Lung (tissue), 12 donors: ENCODE data around the gene AASDH. TPM values are rescaled to one million over a fixed set of nuclear protein-coding genes. Genes with fewer than 3 reads are reported as not detected.

Source experiments
- ATAC-seq: fragments of 200-7000 bp; cut with Tn5 transposase; one replicate; pipeline ENCODE4 v1.9.1; 2020; ENCODE audit warnings: moderate number of reproducible peaks; ENCODE audit not compliant: insufficient read depth, low FRiP score
- DNase-seq, 3 donors: peaks; one replicate each; pipeline ENCODE4 v3.0.0-alpha.2; 2013 to 2017
- H3K27ac ChIP-seq, 2 donors: one replicate each; pipeline ENCODE4 v1.5.1; 2013; ENCODE audit warnings: mild to moderate bottlenecking in 2 of 2, moderate library complexity in 2 of 2, control low read depth in 1 of 2, inconsistent platforms in 1 of 2, low read depth in 1 of 2, low read length in 1 of 2
- H3K27me3 ChIP-seq, 3 donors: one replicate each; pipeline ENCODE4 v1.5.1; 2013; ENCODE audit warnings: low read length in 2 of 3; ENCODE audit not compliant: control insufficient read depth in 3 of 3, insufficient read depth in 3 of 3
- H3K36me3 ChIP-seq, 4 donors: one replicate each; pipeline ENCODE4 v1.5.1; 2013; ENCODE audit warnings: low read length in 4 of 4, mild to moderate bottlenecking in 1 of 4, moderate library complexity in 1 of 4; ENCODE audit not compliant: control insufficient read depth in 4 of 4, insufficient read depth in 4 of 4
- H3K4me1 ChIP-seq, 5 donors: one replicate each; pipeline ENCODE4 v1.5.1; 2013; ENCODE audit warnings: low read length in 5 of 5, mild to moderate bottlenecking in 2 of 5, moderate library complexity in 1 of 5; ENCODE audit not compliant: control insufficient read depth in 5 of 5, insufficient read depth in 5 of 5
- H3K4me3 ChIP-seq: one replicate; pipeline ENCODE4 v1.5.1; 2013; ENCODE audit warnings: mild to moderate bottlenecking, control low read depth, moderate library complexity
- H3K9ac ChIP-seq, 2 donors: one replicate each; pipeline ENCODE4 v1.5.1; 2013; ENCODE audit warnings: low read length in 2 of 2, control low read depth in 1 of 2; ENCODE audit not compliant: insufficient read depth in 1 of 2
- H3K9me3 ChIP-seq, 4 donors: one replicate each; pipeline ENCODE4 v1.5.1; 2013; ENCODE audit warnings: low read length in 3 of 4, mild to moderate bottlenecking in 1 of 4, moderate library complexity in 1 of 4; ENCODE audit not compliant: control insufficient read depth in 4 of 4, insufficient read depth in 3 of 4
- CTCF ChIP-seq: IDR thresholded peaks from 2 replicates; pipeline ENCODE4 v1.5.1; 2012; ENCODE audit warnings: mild to moderate bottlenecking; ENCODE audit errors: control extremely low read depth, extremely low read depth
- WGBS, 2 donors: extraction: QIAGEN DNeasy Blood & Tissue Kit; methylation state at CpG; one replicate each; pipeline ENCODE4 v1.1.7; 2013; 5-methylcytosine and 5-hydroxymethylcytosine counted together
- polyA plus RNA-seq, 2 donors: library from polyadenylated mRNA; stranded (reverse); fragments of 200-250 nt; gene quantifications; one replicate each; pipeline ENCODE4 v1.2.1, GENCODE V29; 2013
- total RNA-seq, 2 donors: library from RNA; depleted of rRNA in 1 of 2; stranded (reverse); fragments of >200 nt in 1 of 2; gene quantifications; one replicate each; pipeline ENCODE4 v1.2.1, GENCODE V29; 2014 to 2021
- donor health status: control.
- donor health status: control.
- donor health status: Bipolar disorder and iron deficiency.
- donor health status: healthy.
- donor health status: DM: yes; HTN: yes; CAD: no.

AASDH gene
- total and polyA plus RNA-seq, 4 donors: 2.4 to 23.4 (median 7.2) TPM

DNA sequence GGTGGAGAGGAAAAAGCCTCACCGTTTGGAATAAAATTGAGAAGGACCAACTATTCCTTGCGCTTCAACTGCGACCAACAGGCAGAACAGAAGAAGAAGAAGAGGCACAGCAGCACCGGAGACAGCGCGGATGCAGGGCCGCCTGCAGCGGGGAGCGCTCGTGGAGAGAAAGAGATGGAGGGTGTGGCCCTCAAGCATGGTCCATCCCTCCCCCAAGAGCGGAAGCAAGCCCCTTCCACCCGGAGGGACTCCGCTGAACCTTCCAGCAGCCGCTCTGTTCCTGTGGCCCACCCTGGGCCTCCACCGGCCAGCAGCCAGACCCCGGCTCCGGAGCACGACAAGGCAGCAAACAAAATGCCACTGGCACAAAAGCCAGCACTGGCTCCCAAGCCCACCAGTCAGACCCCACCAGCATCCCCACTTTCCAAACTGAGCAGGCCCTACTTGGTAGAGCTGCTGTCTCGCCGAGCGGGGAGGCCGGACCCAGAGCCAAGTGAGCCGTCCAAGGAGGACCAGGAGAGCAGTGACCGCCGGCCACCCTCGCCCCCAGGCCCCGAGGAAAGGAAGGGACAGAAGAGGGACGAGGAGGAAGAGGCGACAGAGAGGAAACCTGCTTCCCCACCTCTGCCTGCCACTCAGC is 71.2 kb downstream of the AASDH start:
- H3K4me3 ChIP-seq: no peak overlapping the region
- no peak overlapping the region for H3K27ac ChIP-seq
- no peak for TF ChIP-seq CTCF
- H3K4me1 ChIP-seq: peaks cover 0 to 41% (median 0%) of the 10 kb centered on the region in 5 donors
- peaks cover 0 to 6% (median 0%) of the 10 kb centered on the region in 4 donors for H3K36me3 ChIP-seq
- peaks cover 0 to 2% (median 0%) of the 10 kb centered on the region in 4 donors for H3K9me3 ChIP-seq
- DNase-seq (no peak), ATAC-seq (no peak)
- H3K9ac ChIP-seq: no peak overlapping the region
- no peaks in the 10 kb centered on the region for H3K27me3 ChIP-seq
- 91 to 92% methylated on average over 29 of the region's 29 CpGs for WGBS, 2 donors

DNA sequence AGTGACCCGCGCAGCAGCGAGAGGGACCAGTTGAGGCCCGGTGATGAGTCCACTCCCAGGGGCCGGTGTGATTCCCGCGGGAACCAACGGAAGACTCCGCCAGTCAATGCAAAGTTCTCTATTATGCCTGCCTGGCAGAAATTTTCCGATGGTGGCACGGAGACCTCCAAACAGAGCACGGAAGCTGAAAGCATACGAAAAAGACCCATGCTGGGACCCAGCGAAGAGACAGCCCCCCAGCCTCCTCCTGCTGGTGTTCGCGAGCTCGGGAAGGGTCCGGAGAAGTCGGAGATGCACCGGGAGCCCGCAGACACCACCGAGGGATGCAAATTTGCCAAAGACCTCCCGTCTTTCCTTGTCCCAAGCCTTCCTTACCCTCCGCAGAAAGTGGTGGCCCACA is 71.7 kb downstream of the AASDH start:
- Histone ChIP-seq H3K9ac (no peak overlapping the region), H3K27me3 (no peaks in the 10 kb centered on the region), H3K36me3 (peaks cover 0 to 6% (median 0%) of the 10 kb centered on the region in 4 donors), H3K4me1 (peaks cover 0 to 41% (median 0%) of the 10 kb centered on the region in 5 donors), H3K9me3 (peaks cover 0 to 2% (median 0%) of the 10 kb centered on the region in 4 donors), H3K27ac (no peak overlapping the region), H3K4me3 (no peak overlapping the region)
- ATAC-seq (no peak), DNase-seq (no peak)
- WGBS, 2 donors: 93% methylated on average over 24 of the region's 24 CpGs
- no peak for TF ChIP-seq CTCF

- Histone ChIP-seq H3K4me1 (peaks cover 0 to 46% (median 0%) of the 10 kb centered on the region in 5 donors), H3K9me3 (peaks cover 0 to 2% (median 0%) of the 10 kb centered on the region in 4 donors), H3K4me3 (no peak overlapping the region), H3K27me3 (no peaks in the 10 kb centered on the region), H3K36me3 (peaks cover 0 to 6% (median 0%) of the 10 kb centered on the region in 4 donors), H3K9ac (no peak overlapping the region), H3K27ac (no peak overlapping the region)
- no peak for TF ChIP-seq CTCF
- WGBS, 2 donors: 96 to 97% methylated on average over 29 of the region's 29 CpGs
- ATAC-seq (no peak), DNase-seq (no peak)
Measured at GRCh38 chr4:56315041-56315440, 72.2 kb downstream of the AASDH start.
